HCT116 (cell line): Measurements from ENCODE around the gene SERPINA3. TPM values are rescaled to one million over a fixed set of nuclear protein-coding genes. Genes with fewer than 3 reads are reported as not detected.

Experiments
- ATAC-seq: fragments of 200-7000 bp; cut with Tn5 transposase; 2 replicates; pipeline ENCODE4 v1.9.1; 2020; ENCODE audit warnings: mild to moderate bottlenecking, moderate library complexity
- BruUV-seq: library from RNA; stranded (reverse); fragments of 400-500 nt; replicated peaks from 2 replicates; lab custom pipeline; 2021; lab: Mats Ljungman, UMichigan
- CTCF ChIA-PET: fragments of 300-600 bp; sonication (Branson Sonifier 250); formaldehyde crosslinking; loops from one replicate; lab custom pipeline; 2021; ENCODE audit warnings: antibody characterized with exemption; lab: Charles Lee
- POLR2A ChIA-PET: fragments of 300-600, 350-600 bp; sonication (Branson Sonifier 250); formaldehyde crosslinking; loops from one replicate; lab custom pipeline; 2021; ENCODE audit warnings: antibody characterized with exemption; lab: Charles Lee
- RAD21 ChIA-PET, 2 experiments: fragments of 300-600 bp; sonication (Branson Sonifier 250); formaldehyde crosslinking; loops; one replicate each; lab custom pipeline; 2023; ENCODE audit warnings: low total read pairs in 2 of 2; ENCODE audit not compliant: uncharacterized antibody in 2 of 2, unreplicated experiment in 2 of 2, low non-redundant PET in 1 of 2; lab: Charles Lee
- DNase-seq: peaks from one replicate; pipeline ENCODE4 v3.0.0-alpha.2; 2010; ENCODE audit warnings: low read depth, low spot score
- H2AFZ ChIP-seq: fragments of 200-600 bp; shearing (Covaris generic), sonication (generic); 2 replicates; pipeline ENCODE4 v1.6.1; 2017; ENCODE audit warnings: low read depth, mixed run types, mixed read lengths, antibody characterized with exemption, low read length; ENCODE audit not compliant: poor library complexity, severe bottlenecking
- H3K27ac ChIP-seq: 2 replicates; pipeline ENCODE4 v1.5.1; 2012; ENCODE audit warnings: low read depth, low read length
- H3K27me3 ChIP-seq: fragments of 200-600 bp; sonication (generic); 2 replicates; pipeline ENCODE4 v1.6.1; 2016; ENCODE audit warnings: mixed run types, low read length, mixed read lengths; ENCODE audit not compliant: insufficient read depth
- H3K36me3 ChIP-seq, 2 experiments: fragments of 200-500 bp in 1 of 2; fragments of 200-600 bp in 1 of 2; sonication (Bioruptor generic) in 1 of 2; sonication (generic) in 1 of 2; 2 replicates each; pipeline versions ENCODE4 v1.5.1 to v1.6.1; 2014 to 2016; ENCODE audit warnings: low read length in 2 of 2, inconsistent platforms in 1 of 2, mixed read lengths in 1 of 2, mixed run types in 1 of 2; ENCODE audit not compliant: insufficient read depth in 2 of 2, control insufficient read depth in 1 of 2
- H3K4me1 ChIP-seq, 2 experiments: fragments of 200-600 bp in 1 of 2; sonication (generic) in 1 of 2; 2 replicates each; pipeline versions ENCODE4 v1.5.1 to v1.6.1; 2012 to 2017; ENCODE audit warnings: low read length in 2 of 2, inconsistent platforms in 1 of 2, mild to moderate bottlenecking in 1 of 2, mixed read lengths in 1 of 2, mixed run types in 1 of 2, moderate library complexity in 1 of 2; ENCODE audit not compliant: insufficient read depth in 2 of 2, control insufficient read depth in 1 of 2
- H3K4me2 ChIP-seq: fragments of 200-600 bp; sonication (generic); 2 replicates; pipeline ENCODE4 v1.6.1; 2017; ENCODE audit warnings: mixed run types, low read length, mixed read lengths
- H3K4me3 ChIP-seq, 2 experiments: fragments of 200-600 bp in 1 of 2; sonication (generic) in 1 of 2; replicated peaks in 1 of 2; 2 replicates each; pipeline ENCODE4 v1.5.1; 2011 to 2016; ENCODE audit warnings: low read length in 2 of 2, control low read depth in 1 of 2, low read depth in 1 of 2, mild to moderate bottlenecking in 1 of 2, mixed read lengths in 1 of 2, mixed run types in 1 of 2
- H3K79me2 ChIP-seq: fragments of 200-600 bp; sonication (generic); 2 replicates; pipeline ENCODE4 v1.6.1; 2017; ENCODE audit warnings: mild to moderate bottlenecking, mixed run types, low read length, moderate library complexity, mixed read lengths; ENCODE audit not compliant: insufficient read depth
- H3K9ac ChIP-seq: fragments of 200-600 bp; sonication (generic); 2 replicates; pipeline ENCODE4 v1.6.1; 2016; ENCODE audit warnings: low read length, mixed read lengths
- H3K9me2 ChIP-seq: fragments of 200-600 bp; sonication (generic), shearing (Covaris generic); 2 replicates; pipeline ENCODE4 v1.6.1; 2017; ENCODE audit warnings: mixed run types, mild to moderate bottlenecking, moderate library complexity; ENCODE audit not compliant: insufficient read depth
- H3K9me3 ChIP-seq, 2 experiments: fragments of 200-500 bp in 1 of 2; fragments of 200-600 bp in 1 of 2; sonication (Bioruptor generic) in 1 of 2; sonication (generic) in 1 of 2; 2 replicates each; pipeline ENCODE4 v1.6.1; 2014 to 2017; ENCODE audit warnings: low read length in 2 of 2, mixed read lengths in 2 of 2, inconsistent platforms in 1 of 2, low read depth in 1 of 2, mild to moderate bottlenecking in 1 of 2, mixed run types in 1 of 2, moderate library complexity in 1 of 2; ENCODE audit not compliant: control insufficient read depth in 1 of 2, insufficient read depth in 1 of 2
- H4K20me1 ChIP-seq: fragments of 200-600 bp; sonication (generic), shearing (Covaris generic); 2 replicates; pipeline ENCODE4 v1.6.1; 2017; ENCODE audit warnings: mixed run types, mild to moderate bottlenecking, moderate library complexity; ENCODE audit not compliant: insufficient read depth
- CBX3 ChIP-seq: IDR thresholded peaks from 2 replicates; pipeline ENCODE4 v1.6.1; 2012; ENCODE audit warnings: low read depth
- CEBPB ChIP-seq: IDR thresholded peaks from 2 replicates; pipeline ENCODE4 v1.6.1; 2012; ENCODE audit warnings: low read depth
- ELF1 ChIP-seq: IDR thresholded peaks from 2 replicates; pipeline ENCODE4 v1.6.1; 2012; ENCODE audit warnings: low read depth, borderline replicate concordance
- FOSL1 ChIP-seq: IDR thresholded peaks from 2 replicates; pipeline ENCODE4 v1.6.1; 2012; ENCODE audit warnings: low read depth
- JUND ChIP-seq: IDR thresholded peaks from 2 replicates; pipeline ENCODE4 v1.6.1; 2012
- MAX ChIP-seq: IDR thresholded peaks from 2 replicates; pipeline ENCODE4 v1.6.1; 2012
- POLR2AphosphoS5 ChIP-seq: IDR thresholded peaks from 2 replicates; pipeline ENCODE4 v1.6.1; 2011; ENCODE audit warnings: mild to moderate bottlenecking, low read depth, low read length, moderate library complexity
- REST ChIP-seq: IDR thresholded peaks from 2 replicates; pipeline ENCODE4 v1.6.1; 2012; ENCODE audit warnings: low read depth
- SP1 ChIP-seq: IDR thresholded peaks from 2 replicates; pipeline ENCODE4 v1.6.1; 2012; ENCODE audit warnings: low read depth
- TCF7L2 ChIP-seq: IDR thresholded peaks from 2 replicates; pipeline ENCODE4 v1.7.0; 2011; ENCODE audit warnings: borderline replicate concordance, inconsistent platforms; ENCODE audit not compliant: insufficient read depth, insufficient read length; ENCODE audit errors: extremely low read depth
- YY1 ChIP-seq: IDR thresholded peaks from 2 replicates; pipeline ENCODE4 v1.6.1; 2011; ENCODE audit warnings: low read length, low read depth, moderate library complexity, mild to moderate bottlenecking; ENCODE audit not compliant: insufficient replicate concordance; ENCODE audit errors: extremely low read depth
- ZBTB33 ChIP-seq: IDR thresholded peaks from 2 replicates; pipeline ENCODE4 v1.6.1; 2011; ENCODE audit warnings: mild to moderate bottlenecking, low read length, moderate library complexity; ENCODE audit not compliant: insufficient replicate concordance; ENCODE audit errors: extremely low read depth
- ZFX ChIP-seq: fragments of 450-650 bp; IDR thresholded peaks from 2 replicates; pipeline ENCODE4 v1.6.1; 2017
- intact Hi-C: fragments of 100-400 bp; cut with micrococcal nuclease; formaldehyde crosslinking; loops from 2 replicates; pipeline ENCODE4 v1.10.0; 2022
- total RNA-seq: library from RNA; stranded (reverse); gene quantifications from one replicate; pipeline ENCODE4 v1.2.1, GENCODE V29; 2021; ENCODE audit not compliant: unreplicated experiment

The SERPINA3 gene
- total RNA-seq, 1 experiment from 2014 or later = 4.3 TPM

GRCh38 chr14:94623856-94624499 is 11.8 kb downstream of the SERPINA3 start:
- CTCF ChIA-PET = no interaction called here
- Histone ChIP-seq H3K27me3 (peaks cover 25% of the 10 kb centered on the region), H3K4me2 (no peak overlapping the region), H3K4me1 (no peaks in the 10 kb centered on the region), H3K9me2 (no peaks in the 10 kb centered on the region), H4K20me1 (no peaks in the 10 kb centered on the region), H3K9ac (no peak overlapping the region), H3K9me3 (peaks cover 0 to 1% of the 10 kb centered on the region in 2 experiments; a peak in 2 of 4 replicates), H3K27ac (no peak overlapping the region), H3K36me3 (no peaks in the 10 kb centered on the region), H3K4me3 (no peak overlapping the region), H3K79me2 (no peaks in the 10 kb centered on the region), H2AFZ (no peak overlapping the region)
- intact Hi-C loops = no loop called here
- RAD21 ChIA-PET = no interaction called here
- no peak for DNase-seq
- TF ChIP-seq ZFX = no peak
- no peak for TF ChIP-seq ZBTB33
- TF ChIP-seq YY1 = no peak
- no peak for TF ChIP-seq JUND
- TF ChIP-seq FOSL1 = no peak
- TF ChIP-seq TCF7L2 = no peak
- TF ChIP-seq SP1 = no peak
- no peak for TF ChIP-seq MAX
- no peak for TF ChIP-seq CEBPB
- no peak for TF ChIP-seq CBX3
- no peak for TF ChIP-seq POLR2AphosphoS5
- no peak for TF ChIP-seq ELF1
- TF ChIP-seq REST = no peak
- no TSS peak for BruUV-seq
- POLR2A ChIA-PET = no interaction called here
- ATAC-seq = no peak
